IMR-90 (cell line): ENCODE data around the gene ATG2A. TPM values are rescaled to one million over a fixed set of nuclear protein-coding genes. Genes with fewer than 3 reads are reported as not detected.

Source experiments
- ATAC-seq: fragments of 200-7000 bp; cut with Tn5 transposase; 2 replicates; pipeline ENCODE4 v1.9.1; 2020; ENCODE audit warnings: low read depth, mild to moderate bottlenecking, moderate library complexity
- BruUV-seq: library from RNA; stranded (reverse); fragments of 400-500 nt; replicated peaks from 2 replicates; lab custom pipeline; 2021; lab: Mats Ljungman, UMichigan
- CTCF ChIA-PET: fragments of 300-600 bp; formaldehyde crosslinking; extraction: SDS; loops from one replicate; lab custom pipeline; 2021; ENCODE audit warnings: antibody characterized with exemption; lab: Yijun Ruan, JAX
- POLR2A ChIA-PET: fragments of 300-600 bp; sonication (Branson Sonifier 250); formaldehyde crosslinking; loops from one replicate; lab custom pipeline; 2022; ENCODE audit warnings: antibody characterized with exemption; ENCODE audit not compliant: unreplicated experiment; lab: Charles Lee
- DNase-seq: peaks from one replicate; pipeline ENCODE4 v3.0.0; 2013
- H2AFZ ChIP-seq: replicated peaks from 2 replicates; pipeline ENCODE3; 2013; ENCODE audit warnings: low read length, mild to moderate bottlenecking; ENCODE audit not compliant: poor library complexity
- H2AK5ac ChIP-seq: 2 replicates; pipeline ENCODE4 v1.6.1; 2013; ENCODE audit warnings: low read depth, low read length, inconsistent platforms
- H2AK9ac ChIP-seq: replicated peaks from 2 replicates; pipeline ENCODE3; 2013; ENCODE audit warnings: mild to moderate bottlenecking, low read depth, low read length, moderate library complexity; ENCODE audit not compliant: poor library complexity
- H2BK120ac ChIP-seq: 2 replicates; pipeline ENCODE4 v1.6.1; 2013; ENCODE audit warnings: low read depth, low read length, inconsistent platforms
- H2BK15ac ChIP-seq: 3 replicates; pipeline ENCODE4 v1.6.1; 2013; ENCODE audit warnings: low read depth, low read length, inconsistent platforms
- H2BK20ac ChIP-seq: 2 replicates; pipeline ENCODE4 v1.6.1; 2013; ENCODE audit warnings: low read depth, mild to moderate bottlenecking, inconsistent platforms, low read length, moderate library complexity
- H2BK5ac ChIP-seq: 2 replicates; pipeline ENCODE4 v1.6.1; 2013; ENCODE audit warnings: mild to moderate bottlenecking, low read depth, low read length, inconsistent platforms; ENCODE audit not compliant: poor library complexity, severe bottlenecking
- H3K14ac ChIP-seq: replicated peaks from 2 replicates; pipeline ENCODE4 v1.6.1; 2013; ENCODE audit warnings: low read depth, low read length, inconsistent platforms
- H3K18ac ChIP-seq: 2 replicates; pipeline ENCODE4 v1.6.1; 2013; ENCODE audit warnings: low read depth, low read length, control low read depth
- H3K23ac ChIP-seq: 2 replicates; pipeline ENCODE4 v1.6.1; 2013; ENCODE audit warnings: low read depth, low read length, inconsistent platforms
- H3K27ac ChIP-seq: 2 replicates; pipeline ENCODE4 v1.5.1; 2013; ENCODE audit warnings: mild to moderate bottlenecking, control low read depth, low read length; ENCODE audit not compliant: insufficient read depth
- H3K27me3 ChIP-seq: 2 replicates; pipeline ENCODE4 v1.6.1; 2013; ENCODE audit warnings: low read length; ENCODE audit not compliant: control insufficient read depth, insufficient read depth
- H3K36me3 ChIP-seq: 2 replicates; pipeline ENCODE4 v1.6.1; 2013; ENCODE audit warnings: low read length, mixed read lengths; ENCODE audit not compliant: control insufficient read depth, insufficient read depth
- H3K4ac ChIP-seq: 2 replicates; pipeline ENCODE4 v1.6.1; 2013; ENCODE audit warnings: low read depth, low read length, inconsistent platforms
- H3K4me1 ChIP-seq: 2 replicates; pipeline ENCODE4 v1.6.1; 2013; ENCODE audit warnings: low read length, mixed read lengths; ENCODE audit not compliant: control insufficient read depth, insufficient read depth
- H3K4me2 ChIP-seq: 2 replicates; pipeline ENCODE4 v1.6.1; 2013; ENCODE audit warnings: low read depth, mild to moderate bottlenecking, control low read depth, low read length, moderate library complexity
- H3K4me3 ChIP-seq: 2 replicates; pipeline ENCODE4 v1.5.1; 2013; ENCODE audit warnings: low read depth, mild to moderate bottlenecking, control low read depth, low read length, moderate library complexity; ENCODE audit not compliant: insufficient read depth
- H3K56ac ChIP-seq: 2 replicates; pipeline ENCODE4 v1.6.1; 2013; ENCODE audit warnings: low read length, inconsistent platforms; ENCODE audit not compliant: insufficient read depth; ENCODE audit errors: extremely low read depth
- H3K79me1 ChIP-seq, 2 experiments: 2 replicates each; pipeline ENCODE4 v1.6.1; 2013; ENCODE audit warnings: low read length in 2 of 2, inconsistent platforms in 1 of 2, low read depth in 1 of 2
- H3K9ac ChIP-seq: 2 replicates; pipeline ENCODE4 v1.6.1; 2013; ENCODE audit warnings: low read depth, low read length, control low read depth
- H3K9me1 ChIP-seq: 2 replicates; pipeline ENCODE4 v1.6.1; 2013; ENCODE audit warnings: low read length, inconsistent platforms; ENCODE audit not compliant: insufficient read depth
- H3K9me3 ChIP-seq: 2 replicates; pipeline ENCODE4 v1.6.1; 2013; ENCODE audit warnings: low read length; ENCODE audit not compliant: control insufficient read depth, insufficient read depth
- H4K20me1 ChIP-seq: 2 replicates; pipeline ENCODE4 v1.6.1; 2013; ENCODE audit warnings: low read length, inconsistent platforms; ENCODE audit not compliant: insufficient read depth
- H4K5ac ChIP-seq: 2 replicates; pipeline ENCODE4 v1.6.1; 2013; ENCODE audit warnings: mild to moderate bottlenecking, low read depth, low read length, control low read depth
- H4K8ac ChIP-seq, 2 experiments: 2 replicates each; pipeline ENCODE4 v1.6.1; 2013; ENCODE audit warnings: low read depth in 2 of 2, low read length in 2 of 2, control low read depth in 1 of 2, inconsistent platforms in 1 of 2
- H4K91ac ChIP-seq: 2 replicates; pipeline ENCODE4 v1.6.1; 2013; ENCODE audit warnings: low read depth, low read length, inconsistent platforms; ENCODE audit not compliant: insufficient read depth
- CEBPB ChIP-seq: IDR thresholded peaks from 2 replicates; pipeline ENCODE4 v1.6.1; 2012; ENCODE audit warnings: low read depth, low read length, improper control_type of control experiment
- RFX5 ChIP-seq: IDR thresholded peaks from 2 replicates; pipeline ENCODE4 v1.8.0; 2012; ENCODE audit warnings: low read depth, mild to moderate bottlenecking, low read length, moderate library complexity
- WGBS, 2 experiments: methylation state at CpG; one replicate each; pipeline versions ENCODE4 v1.1.5 to v1.1.7; 2013; ENCODE audit warnings: missing lambda C conversion rate in 2 of 2; ENCODE audit not compliant: insufficient read length in 1 of 2; ENCODE audit errors: extremely low coverage in 2 of 2; 5-methylcytosine and 5-hydroxymethylcytosine counted together
- dilution Hi-C: fragments of 300-500 bp; cut with HindIII; formaldehyde crosslinking; loops from one replicate; pipeline ENCODE4 v1.14.3; 2018; ENCODE audit warnings: low sequenced_read_pairs; ENCODE audit not compliant: unreplicated experiment
- in situ Hi-C: fragments of 300-500 bp; cut with MboI; formaldehyde crosslinking; loops from 3 replicates; pipeline ENCODE4 v1.14.3; 2019; ENCODE audit warnings: low sequenced_read_pairs, inconsistent platforms, mixed read lengths
- intact Hi-C: fragments of 100-400 bp; cut with micrococcal nuclease; formaldehyde crosslinking; loops from 2 replicates; pipeline ENCODE4 v1.10.0; 2022
- polyA plus RNA-seq, 3 experiments: library from polyadenylated mRNA; depleted of rRNA; stranded (reverse); fragments of >200 nt; gene quantifications; 2 replicates each; pipeline ENCODE4 v1.2.3, GENCODE V29; 2012; ENCODE audit warnings: low replicate concordance in 1 of 3
- total RNA-seq: library from RNA; depleted of rRNA; stranded (reverse); fragments of >200 nt; gene quantifications from 2 replicates; pipeline ENCODE4 v1.2.3, GENCODE V29; 2012
- TF ChIP-seq, protein P1 (sequence below): conservative IDR thresholded peaks from 2 replicates; pipeline ENCODE4 v1.5.1; 2012; ENCODE audit warnings: mild to moderate bottlenecking, low read depth, low read length, improper control_type of control experiment

The ATG2A gene
- total and polyA plus RNA-seq, 2 of the 4 experiments (the other 2 are of a cell fraction): 3.2 to 10.5 TPM

DNA sequence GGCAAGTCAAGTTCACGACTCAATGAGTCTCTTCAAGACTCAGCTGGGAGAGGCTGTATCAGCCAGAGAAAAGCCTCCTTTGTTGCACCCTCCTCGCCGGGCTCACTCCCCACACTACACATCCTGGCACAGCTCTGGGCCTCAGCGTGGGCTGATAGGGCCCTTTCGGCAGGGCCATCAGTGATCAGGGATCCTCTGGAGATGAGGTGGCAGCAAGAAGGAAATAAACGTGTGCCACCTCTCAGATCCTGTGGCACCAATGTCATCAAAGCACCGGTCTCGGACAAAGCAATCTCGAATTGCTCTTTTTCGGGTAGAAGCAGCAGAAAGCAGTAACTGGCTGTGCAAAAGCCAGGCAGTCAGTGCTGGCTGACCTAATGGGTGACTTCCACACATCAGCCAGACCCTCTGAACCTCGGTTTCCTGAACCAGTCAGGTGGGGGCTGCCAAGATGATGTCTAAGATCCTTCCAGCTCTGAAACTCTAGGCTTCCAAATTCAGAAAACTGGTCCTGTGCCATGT, 40.7 kb downstream of the ATG2A start (continued):
- no peak for TF ChIP-seq RFX5

DNA sequence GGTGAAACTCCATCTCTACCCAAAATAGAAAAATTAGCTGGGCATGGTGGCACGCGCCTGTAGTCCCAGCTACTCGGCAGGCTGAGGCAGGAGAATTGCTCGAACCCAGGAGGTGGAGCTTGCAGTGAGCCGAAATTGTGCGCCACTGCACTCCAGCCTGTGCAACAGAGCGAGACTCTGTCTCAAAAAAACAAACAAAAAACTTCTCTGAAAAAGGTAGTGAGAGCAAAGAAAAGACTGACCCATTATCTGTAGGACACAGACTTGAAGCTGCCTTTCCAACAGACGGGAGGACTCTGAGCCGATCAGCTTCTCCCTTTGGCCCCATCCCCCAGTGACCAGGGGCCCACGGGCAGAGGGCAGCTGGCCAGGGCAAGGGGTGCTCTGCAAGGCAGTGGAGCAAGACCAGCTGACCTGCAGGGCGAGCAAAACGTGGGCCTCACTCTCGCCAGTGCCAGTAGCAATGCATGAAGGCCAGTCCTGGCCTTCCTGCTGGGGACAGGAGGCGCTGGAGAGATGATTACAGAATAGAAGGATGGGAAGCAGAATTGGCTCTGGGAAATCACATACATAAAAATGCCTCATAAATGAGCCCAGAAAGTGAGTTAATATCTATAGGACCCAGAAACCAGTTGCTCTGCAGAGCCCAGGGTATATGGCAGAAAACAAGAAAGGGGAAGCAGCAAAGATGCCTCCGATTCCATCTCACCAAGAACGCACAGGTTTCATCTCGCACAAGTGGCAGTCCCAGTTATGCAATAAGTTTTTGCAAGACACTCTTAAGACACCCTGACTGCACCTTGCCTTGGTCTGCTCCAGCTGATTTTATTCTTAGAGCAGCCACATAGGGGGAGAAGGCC, 41.4 kb downstream of the ATG2A start:
- no peak for ATAC-seq
- peak overlapping the region; percentile 96 for H3K4ac ChIP-seq
- peak overlapping the region; percentile 95 for H3K4me3 ChIP-seq
- H3K79me1 ChIP-seq: peaks cover 13 to 64% of the 10 kb centered on the region in 2 experiments; a peak in 3 of 4 replicates
- peaks cover 25% of the 10 kb centered on the region for H3K9me1 ChIP-seq
- no peak overlapping the region for H4K91ac ChIP-seq
- no peaks in the 10 kb centered on the region for H3K9me3 ChIP-seq
- no peak overlapping the region for H2BK120ac ChIP-seq
- no peak overlapping the region for H2BK15ac ChIP-seq
- BruUV-seq: no TSS peak
- DNase-seq: no peak
- H3K36me3 ChIP-seq: peaks cover 36% of the 10 kb centered on the region
- no peak overlapping the region for H2AFZ ChIP-seq
- CTCF ChIA-PET: interaction anchor here (0.8 to 2.7 kb wide), 3 partner anchors 12 to 25 kb away, joined by 3 to 11 read pairs (median 3); no protein-coding TSS in a partner anchor
- peak overlapping the region; percentile 72 for H2AK5ac ChIP-seq
- intact Hi-C loops: no loop called here
- peaks cover 28% of the 10 kb centered on the region for H3K4me1 ChIP-seq
- H3K56ac ChIP-seq: no peak overlapping the region
- POLR2A ChIA-PET: no interaction called here
- dilution Hi-C loops: no loop called here
- peak overlapping the region; percentile 90 for H2BK5ac ChIP-seq
- TF ChIP-seq, protein P1, sequence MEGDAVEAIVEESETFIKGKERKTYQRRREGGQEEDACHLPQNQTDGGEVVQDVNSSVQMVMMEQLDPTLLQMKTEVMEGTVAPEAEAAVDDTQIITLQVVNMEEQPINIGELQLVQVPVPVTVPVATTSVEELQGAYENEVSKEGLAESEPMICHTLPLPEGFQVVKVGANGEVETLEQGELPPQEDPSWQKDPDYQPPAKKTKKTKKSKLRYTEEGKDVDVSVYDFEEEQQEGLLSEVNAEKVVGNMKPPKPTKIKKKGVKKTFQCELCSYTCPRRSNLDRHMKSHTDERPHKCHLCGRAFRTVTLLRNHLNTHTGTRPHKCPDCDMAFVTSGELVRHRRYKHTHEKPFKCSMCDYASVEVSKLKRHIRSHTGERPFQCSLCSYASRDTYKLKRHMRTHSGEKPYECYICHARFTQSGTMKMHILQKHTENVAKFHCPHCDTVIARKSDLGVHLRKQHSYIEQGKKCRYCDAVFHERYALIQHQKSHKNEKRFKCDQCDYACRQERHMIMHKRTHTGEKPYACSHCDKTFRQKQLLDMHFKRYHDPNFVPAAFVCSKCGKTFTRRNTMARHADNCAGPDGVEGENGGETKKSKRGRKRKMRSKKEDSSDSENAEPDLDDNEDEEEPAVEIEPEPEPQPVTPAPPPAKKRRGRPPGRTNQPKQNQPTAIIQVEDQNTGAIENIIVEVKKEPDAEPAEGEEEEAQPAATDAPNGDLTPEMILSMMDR: no peak
- 0 out of 2 replicates have a peak, but pooled peaks have one; percentile 30 for TF ChIP-seq CEBPB
- H4K5ac ChIP-seq: no peak overlapping the region
- no peak overlapping the region; a peak in 1 of 4 replicates for H4K8ac ChIP-seq
- H4K20me1 ChIP-seq: peaks cover 63% of the 10 kb centered on the region
- peak overlapping the region; percentile 84 for H3K27ac ChIP-seq
- H2BK20ac ChIP-seq: no peak overlapping the region
- no peaks in the 10 kb centered on the region for H3K27me3 ChIP-seq
- peak overlapping the region; percentile 61; the same call in 1 of the 2 replicates for H3K23ac ChIP-seq
- H3K9ac ChIP-seq: peak overlapping the region; percentile 94; the same call in 1 of the 2 replicates
- in situ Hi-C loops: no loop called here
- H2AK9ac ChIP-seq: peak overlapping the region; percentile 99
- 60% methylated on average over 3 of the region's 17 CpGs; no CpG with 5 or more reads in 1 of the 2 experiments for WGBS, 2 experiments
- peak overlapping the region; percentile 76 for H3K14ac ChIP-seq
- no peak overlapping the region for H3K18ac ChIP-seq
- peak overlapping the region; percentile 90 for H3K4me2 ChIP-seq
